ENCODE data around the gene FAM169A.
"Not testable (repeated sequence)": the region's sequence is repeated elsewhere in the genome, so short reads cannot be mapped to it uniquely, and the experiment has no call there.

Gene FAM169A, protein sequence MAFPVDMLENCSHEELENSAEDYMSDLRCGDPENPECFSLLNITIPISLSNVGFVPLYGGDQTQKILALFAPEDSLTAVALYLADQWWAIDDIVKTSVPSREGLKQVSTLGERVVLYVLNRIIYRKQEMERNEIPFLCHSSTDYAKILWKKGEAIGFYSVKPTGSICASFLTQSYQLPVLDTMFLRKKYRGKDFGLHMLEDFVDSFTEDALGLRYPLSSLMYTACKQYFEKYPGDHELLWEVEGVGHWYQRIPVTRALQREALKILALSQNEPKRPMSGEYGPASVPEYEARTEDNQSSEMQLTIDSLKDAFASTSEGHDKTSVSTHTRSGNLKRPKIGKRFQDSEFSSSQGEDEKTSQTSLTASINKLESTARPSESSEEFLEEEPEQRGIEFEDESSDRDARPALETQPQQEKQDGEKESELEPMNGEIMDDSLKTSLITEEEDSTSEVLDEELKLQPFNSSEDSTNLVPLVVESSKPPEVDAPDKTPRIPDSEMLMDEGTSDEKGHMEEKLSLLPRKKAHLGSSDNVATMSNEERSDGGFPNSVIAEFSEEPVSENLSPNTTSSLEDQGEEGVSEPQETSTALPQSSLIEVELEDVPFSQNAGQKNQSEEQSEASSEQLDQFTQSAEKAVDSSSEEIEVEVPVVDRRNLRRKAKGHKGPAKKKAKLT

DNA sequence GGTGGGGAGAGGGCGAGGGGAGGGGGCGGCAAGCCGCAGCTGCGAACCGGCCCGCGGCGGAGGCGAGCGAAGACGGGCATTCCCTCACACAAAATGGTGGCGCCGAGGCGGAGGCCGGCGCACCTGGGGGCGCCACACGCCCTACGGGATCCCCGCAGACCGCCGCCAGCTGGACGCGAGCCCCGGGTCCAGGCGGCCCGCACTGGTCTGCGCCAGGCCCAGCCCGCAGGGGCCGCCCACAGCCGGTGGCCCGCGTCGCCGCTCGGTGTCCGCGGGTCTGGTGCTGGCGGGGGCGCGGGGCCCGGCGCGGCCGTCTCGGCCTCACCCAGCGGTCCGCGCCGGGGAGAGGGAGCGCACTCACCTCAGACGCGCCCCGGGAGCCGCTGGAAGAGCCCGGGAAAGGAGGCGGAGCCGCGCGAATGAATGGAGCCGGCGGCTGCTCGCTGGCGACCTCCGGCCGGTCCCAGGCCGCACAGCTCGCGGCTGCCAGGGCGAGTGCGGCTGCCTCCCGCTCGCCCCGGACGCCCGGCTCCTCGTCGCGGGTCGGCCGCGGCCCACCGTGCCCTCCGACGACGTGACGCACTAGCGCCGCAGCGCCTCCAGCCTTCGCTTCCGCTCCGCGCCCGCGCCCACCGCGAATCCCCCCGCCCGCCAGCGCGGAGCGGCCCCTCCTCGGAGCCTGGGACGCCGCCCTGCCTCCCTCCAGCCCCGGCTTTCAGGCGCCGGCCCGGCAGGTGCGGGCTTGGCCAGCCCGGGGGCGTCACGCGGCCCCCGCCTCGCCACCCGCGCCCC is at the start of gene FAM169A:
Gene FAM169A, minus strand, starts transcription at position 584 of the 792 bp plus-strand sequence. CDS start 24,711 bp downstream, outside the sequence.
- peak; percentile 14 for DNase-seq (ENCODE audit: low read depth)

DNA sequence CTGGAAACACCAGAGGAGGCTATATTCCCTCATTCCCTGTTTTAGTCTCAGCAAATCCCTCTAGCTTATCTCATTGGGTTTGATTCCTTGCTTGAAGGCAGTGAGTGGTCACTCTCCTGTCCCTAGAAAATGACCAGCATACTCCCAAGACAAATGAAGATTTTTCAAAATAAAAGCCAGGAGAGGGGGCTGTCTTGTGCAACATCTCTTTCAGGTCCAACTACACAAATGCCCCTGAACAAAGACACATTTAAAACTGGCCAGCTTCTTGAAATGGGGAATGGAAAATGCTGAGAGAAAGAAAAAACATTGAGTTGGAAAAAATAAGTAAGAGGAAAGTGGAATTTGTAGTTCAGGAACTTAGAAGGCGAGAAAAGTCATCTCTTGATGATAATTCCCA is 49.3 kb upstream of the FAM169A start:
- no peak for DNase-seq (ENCODE audit: low read depth)

DNA sequence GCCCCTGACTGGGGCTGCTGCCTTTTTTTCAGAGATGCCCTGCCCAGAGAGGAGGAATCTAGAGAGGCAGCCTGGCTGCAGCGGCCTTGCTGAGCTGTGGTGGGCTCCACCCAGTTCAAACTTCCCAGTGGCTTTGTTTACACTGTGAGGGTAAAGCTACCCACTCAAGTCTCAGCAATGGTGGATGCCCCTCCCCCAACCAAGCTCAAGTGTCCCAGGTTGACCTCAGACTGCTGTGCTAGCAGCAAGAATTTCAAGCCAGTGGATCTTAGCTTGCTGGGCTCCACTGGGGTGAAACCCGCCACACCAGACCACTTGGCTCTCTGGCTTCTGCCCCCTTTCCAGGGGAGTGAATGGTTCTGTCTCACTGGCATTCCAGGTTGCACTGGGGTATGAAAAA is 45.2 kb upstream of the FAM169A start:
- not testable (repeated sequence) for DNase-seq (ENCODE audit: low read depth)

DNA sequence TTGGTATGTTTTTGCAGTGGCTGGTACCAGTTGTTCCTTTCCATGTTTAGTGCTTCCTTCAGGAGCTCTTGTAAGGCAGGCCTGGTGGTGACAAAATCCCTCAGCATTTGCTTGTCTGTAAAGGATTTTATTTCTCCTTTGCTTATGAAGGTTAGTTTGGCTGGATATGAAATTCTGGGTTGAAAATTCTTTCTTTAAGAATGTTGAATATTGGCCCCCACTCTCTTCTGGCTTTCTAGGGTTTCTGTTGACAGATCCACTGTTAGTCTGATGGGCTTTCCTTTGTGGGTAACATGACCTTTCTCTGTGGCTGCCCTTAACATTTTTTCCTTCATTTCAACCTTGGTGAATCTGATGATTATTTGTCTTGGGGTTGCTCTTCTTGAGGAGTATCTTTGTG is 43.7 kb upstream of the FAM169A start:
- DNase-seq (ENCODE audit: low read depth): not testable (repeated sequence)

DNA sequence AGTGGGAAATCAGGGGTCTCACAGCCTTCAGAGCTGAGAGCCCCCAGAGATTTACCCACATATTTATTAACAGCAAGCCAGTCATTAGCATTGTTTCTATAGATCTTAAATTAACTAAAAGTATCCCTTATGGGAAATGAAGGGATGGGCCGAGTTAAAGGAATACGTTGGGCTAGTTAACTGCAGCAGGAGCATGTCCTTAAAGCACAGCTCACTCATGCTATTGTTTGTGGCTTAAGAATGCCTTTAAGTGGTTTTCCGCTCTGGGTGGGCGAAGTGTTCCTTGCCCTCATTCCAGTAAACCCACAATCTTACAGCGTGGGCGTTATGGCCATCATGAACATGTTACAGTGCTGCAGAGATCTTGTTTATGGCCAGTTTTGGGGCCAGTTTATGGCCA is 42.0 kb upstream of the FAM169A start:
- DNase-seq (ENCODE audit: low read depth): not testable (repeated sequence)

DNA sequence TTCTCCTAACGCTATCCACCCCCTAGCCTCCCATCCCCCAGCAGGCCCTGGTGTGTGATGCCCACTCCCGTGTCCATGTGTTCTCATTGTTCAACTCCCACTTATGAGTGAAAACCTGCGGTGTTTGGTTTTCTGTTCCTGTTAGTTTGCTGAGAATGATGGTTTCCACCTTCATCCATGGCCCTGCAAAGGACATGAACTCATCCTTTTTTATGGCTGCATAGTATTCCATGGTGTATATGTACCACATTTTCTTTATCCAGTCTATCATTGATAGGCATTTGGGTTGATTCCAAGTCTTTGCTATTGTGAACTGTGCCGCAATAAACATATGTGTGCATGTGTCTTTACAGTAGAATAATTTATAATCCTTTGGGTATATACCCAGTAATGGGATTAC is 38.5 kb upstream of the FAM169A start:
- DNase-seq (ENCODE audit: low read depth): not testable (repeated sequence)

DNA sequence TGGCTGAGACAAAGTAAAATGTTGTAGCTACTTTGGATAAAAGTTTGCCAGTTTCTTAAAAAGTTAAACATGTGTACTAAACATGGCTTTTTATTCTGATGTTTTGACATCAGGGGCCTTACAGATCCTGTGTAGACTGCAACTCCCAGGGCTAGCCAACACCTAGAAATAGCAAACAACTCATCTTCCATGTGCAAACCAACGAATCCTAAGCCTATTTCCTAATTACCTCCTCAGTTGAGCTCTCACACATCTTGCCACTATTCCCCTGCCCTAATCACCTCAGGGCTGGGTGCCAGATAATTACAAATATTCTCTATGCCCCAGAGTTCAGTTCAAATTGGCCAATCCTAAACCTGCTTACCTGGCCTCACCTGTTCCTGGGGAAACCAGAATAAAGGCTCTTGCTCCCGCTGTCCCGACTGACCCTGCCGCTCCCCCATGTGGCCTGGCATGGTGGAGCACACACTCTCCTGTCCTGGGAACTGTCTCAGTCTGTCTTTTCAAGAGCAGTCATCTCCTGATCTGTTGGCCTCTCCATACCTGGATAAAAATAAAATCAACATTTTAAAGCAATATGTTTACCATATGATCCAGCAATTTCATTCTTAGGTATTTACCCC is 37.1 kb upstream of the FAM169A start:
- no peak for DNase-seq (ENCODE audit: low read depth)

DNA sequence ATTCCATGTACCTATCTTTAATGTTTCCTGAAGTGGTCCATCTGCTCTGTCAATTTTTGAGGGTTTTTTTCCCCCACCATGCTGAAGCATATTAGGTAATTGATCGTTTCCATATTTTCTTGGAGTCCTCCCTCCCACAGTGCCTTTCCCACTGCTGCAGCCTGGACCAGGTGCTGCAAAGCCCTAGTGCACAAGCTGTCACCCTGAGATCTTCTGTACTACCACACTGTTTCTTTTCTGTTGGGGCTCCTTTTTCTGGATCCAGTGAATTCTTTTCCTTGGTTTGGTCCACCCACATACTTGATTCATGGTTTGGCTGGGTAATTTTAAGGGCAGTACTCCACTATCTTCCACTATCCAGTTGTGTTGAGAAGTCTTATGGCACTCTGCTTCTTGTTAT is 30.9 kb upstream of the FAM169A start:
- no peak for DNase-seq (ENCODE audit: low read depth)

DNA sequence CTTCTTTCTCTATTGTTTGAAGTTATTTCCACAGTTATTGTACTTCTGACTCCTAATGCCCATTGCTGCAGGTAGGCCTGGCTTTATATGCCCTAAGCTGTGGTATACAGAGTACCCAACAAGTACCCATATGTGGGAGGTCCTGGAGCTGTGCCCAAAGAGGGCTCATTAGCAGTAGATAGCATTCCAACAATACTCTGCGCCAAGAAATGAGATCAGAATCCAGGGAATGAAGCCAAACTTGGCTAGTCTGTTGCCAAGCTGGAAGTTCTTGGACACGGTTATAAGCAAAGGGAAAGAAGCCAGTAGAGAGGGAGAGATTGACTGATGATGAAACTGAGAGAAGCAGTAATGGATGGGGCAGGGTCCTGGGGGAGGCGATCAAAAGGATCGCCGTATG is 29.7 kb upstream of the FAM169A start:
- DNase-seq (ENCODE audit: low read depth): no peak

DNA sequence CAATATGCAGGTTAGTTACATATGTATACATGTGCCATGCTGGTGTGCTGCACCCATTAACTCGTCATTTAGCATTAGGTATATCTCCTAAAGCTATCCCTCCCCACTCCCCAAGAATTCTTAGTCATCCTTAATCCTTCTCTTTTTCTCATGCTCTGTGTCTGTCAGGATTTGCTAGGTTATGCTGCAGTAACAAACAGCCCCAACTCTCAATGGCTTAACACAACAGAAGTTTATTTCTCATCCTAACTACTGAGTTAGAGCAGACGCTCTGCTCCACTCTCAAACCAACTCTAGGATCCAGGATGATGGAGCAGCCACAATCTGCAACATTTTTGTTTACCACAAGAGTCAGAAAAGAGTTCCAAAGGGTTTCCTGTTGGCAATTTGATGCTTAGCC is 28.2 kb upstream of the FAM169A start:
- DNase-seq (ENCODE audit: low read depth): no peak

DNA sequence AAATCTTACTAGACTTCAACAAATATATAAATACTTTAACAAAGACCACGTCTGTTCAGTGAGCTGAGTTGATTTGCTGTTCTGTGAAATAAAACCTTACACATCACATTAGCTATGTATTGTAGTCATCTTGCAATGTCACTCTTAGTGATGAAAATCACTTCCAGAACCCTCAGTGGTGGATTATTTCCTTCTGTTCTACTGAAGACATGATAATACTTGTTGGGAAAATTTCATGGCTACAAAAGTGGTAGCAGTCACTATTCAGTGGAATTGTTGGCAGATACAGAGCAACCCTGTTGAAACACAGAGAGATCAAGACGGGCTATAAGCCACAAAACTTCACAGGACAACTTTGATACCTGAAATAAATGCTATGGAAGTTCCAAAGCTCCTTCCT is 26.7 kb upstream of the FAM169A start:
- DNase-seq (ENCODE audit: low read depth): no peak

DNA sequence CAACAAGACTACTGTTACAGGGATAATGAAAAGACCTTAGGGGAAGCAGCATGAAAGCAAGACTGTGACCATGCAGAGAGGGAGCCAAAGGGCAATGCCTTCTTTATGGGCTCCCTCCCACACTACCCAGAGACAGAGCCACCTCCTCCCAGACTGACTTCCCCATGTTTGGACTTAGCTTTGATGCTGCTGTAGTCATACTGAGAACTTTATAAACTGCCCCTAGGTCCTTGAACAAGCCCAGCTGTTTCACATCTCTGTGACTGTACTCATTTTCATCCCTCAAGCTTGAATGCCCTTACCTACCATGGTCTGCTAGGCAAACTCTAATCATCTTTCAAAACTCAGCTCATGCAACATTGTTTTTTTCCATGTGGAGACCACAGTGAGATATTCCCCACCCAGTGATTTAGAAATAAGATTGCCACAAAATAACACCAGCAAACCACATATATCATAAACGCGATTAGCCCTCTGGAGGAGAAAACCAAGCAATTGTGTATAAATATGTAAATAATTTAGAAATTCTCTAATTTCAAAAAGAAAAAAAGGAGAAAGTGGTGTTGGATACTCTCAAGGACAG is 23.4 kb upstream of the FAM169A start:
- no peak for DNase-seq (ENCODE audit: low read depth)

DNA sequence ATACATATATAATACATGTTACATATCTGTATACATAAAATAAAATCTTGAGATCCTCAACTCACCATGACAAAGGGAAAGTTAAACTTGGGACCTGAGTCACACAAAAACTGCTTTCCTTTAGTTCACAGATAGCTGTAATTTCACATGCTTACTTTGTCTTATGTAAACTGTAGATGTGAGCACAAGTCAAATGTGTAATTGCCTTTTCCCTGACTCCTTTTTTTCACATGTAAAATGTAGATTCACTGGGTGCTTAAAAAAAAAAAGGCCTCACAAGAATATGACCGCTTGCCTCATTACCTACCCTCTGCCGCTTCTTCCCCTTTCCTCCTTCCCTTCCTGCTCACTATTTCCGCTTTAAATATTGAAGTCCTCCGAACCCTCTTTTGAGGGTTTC is 21.9 kb upstream of the FAM169A start:
- DNase-seq (ENCODE audit: low read depth): no peak

DNA sequence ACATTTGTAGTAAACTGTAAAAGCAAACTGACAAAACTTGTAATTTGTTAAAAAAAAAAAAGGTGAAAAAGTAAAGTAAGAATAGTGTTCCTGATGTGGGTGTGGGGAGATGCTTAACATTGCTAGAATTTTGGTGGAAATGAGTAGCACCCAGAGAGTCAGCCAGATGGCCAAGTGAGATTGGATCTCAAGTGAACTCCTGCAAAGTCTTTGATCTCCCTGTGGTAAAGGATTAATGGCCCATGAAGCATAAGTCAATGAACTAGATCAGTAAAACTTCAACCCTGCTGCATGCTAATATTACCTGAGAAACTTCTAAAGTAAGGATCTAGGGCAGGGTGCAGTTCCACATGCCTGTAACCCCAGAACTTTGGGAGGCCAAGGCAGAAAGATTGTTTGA is 19.0 kb upstream of the FAM169A start:
- DNase-seq (ENCODE audit: low read depth): no peak

DNA sequence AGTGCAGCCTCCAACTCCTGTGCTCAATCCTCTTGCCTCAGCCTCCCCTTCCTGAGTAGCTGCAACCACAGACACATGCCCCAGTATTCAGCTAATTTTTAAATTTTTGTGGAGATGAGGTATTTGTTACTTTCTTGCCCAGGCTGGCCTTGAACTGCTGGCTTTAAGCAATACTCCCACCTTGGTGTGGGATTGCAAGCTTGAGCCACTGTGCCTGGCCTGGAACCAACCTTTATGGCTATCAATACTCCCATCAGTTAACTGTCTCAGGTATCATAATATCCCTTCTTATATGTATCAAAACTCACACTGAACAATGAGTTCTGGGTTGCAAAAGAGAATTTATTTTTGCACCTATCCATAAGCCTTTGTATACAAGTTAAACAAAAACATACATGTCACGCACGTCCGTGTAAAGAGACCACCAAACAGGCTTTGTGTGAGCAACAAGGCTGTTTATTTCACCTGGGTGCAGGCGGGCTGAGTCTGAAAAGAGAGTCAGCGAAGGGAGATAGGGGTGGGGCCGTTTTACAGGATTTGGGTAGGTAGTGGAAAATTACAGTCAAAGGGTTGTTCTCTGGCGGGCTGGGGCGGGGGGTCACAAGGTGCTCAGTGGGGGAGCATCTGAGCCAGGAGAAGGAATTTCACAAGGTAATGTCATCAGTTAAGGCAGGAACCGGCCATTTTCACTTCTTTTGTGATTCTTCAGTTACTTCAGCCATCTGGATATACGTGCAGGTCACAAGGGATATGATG is 16.4 kb upstream of the FAM169A start:
- not testable (repeated sequence) for DNase-seq (ENCODE audit: low read depth)

DNA sequence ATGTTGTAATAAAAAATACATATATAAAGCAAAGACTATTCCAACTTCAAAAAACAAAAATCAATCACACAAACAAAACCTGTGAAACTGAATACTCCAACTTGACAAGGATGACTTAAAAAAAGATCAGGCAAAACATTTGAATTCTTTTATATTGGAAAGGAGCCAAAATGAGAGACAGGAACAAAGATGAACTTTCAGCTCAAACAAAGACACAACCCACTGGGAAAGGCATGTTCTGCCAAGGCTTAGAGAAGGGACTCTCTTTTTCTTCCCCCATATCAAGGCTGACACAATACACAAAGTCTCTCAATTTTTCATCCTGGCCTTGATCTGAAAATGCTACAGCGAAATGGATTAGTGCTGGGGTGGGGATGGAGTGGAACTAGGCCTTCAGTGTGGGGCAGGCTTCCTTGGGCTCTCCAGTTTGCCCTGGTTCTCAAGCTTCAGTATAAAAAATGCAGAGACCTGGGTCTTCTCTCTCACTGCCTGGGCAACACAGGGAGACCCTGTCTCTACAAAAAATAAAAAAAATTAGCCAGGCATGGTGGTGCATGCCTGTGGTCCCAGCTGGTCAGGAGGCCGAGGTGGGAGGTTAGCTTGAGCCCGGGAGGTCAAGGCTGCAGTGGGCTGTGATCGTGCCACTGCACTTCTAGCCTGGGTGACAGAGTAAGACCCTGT is 11.6 kb upstream of the FAM169A start:
- DNase-seq (ENCODE audit: low read depth): no peak

DNA sequence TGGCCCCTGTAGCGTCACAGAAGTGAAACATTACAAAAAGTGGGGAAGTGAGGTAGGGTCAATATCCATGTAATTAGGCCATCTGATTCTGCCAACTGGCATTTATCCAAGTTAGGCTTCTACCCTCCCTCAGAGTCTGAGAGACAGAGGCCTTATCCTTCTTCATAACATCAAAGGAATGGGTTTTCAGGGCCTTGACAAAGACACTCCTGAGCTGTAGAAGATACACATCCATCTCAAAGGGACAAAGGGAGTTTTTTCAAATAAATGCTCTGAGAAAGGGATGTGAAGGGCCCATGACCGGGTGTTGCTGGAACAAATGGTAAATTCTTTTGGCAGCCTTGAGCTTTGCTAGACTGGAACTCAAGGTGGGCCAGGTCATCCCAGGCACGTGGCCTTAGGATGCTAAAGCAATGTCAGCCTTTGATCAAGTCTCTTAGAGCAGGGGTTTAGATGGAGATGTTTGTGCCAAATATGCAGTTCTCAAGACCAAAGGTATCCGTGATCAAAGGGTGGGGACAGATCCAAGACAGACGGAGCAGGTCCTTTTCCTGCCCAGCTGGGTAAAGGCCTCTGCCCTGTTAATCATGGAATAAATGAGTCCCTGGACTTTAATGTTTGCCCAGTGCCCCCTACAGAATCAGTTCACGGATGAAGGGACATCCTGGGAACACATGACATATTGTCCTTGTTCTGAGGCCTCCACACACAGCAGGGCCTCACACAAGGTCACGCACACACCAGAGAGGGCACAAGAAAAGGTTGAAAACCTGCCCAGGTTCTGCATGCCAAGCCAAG is 10.0 kb upstream of the FAM169A start:
- no peak for DNase-seq (ENCODE audit: low read depth)

DNA sequence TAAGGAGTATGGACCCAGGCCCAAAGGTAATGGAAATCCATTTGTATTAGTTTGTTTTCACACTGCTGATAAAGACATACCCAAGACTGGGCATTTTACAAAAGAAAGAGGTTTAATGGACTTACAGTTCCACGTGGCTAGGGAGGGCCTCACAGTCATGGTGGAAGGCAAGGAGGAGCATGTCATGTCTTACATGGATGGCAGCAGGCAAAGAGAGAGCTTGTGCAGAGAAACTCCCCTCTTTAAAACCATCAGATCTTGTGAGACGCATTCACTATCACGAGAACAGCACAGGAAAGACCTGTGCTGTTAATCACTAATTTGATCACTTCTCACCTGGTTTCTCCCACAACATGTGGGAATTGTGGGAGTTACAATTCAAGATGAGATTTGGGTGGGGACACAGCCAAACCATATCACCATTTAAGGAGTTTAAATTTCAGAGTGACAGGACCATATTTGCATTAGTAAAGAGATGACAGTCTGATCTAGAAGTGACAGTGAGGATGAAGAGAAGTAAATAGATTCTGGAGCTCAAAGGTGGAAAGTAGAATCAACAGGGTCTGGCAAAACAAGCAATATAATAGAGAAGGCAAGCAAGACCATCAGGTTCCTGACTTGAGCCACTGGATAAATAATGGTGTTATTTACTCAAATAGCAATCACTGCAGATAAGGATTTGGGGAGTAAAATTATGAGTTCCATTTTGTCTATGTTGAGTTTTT is 7.5 kb upstream of the FAM169A start:
- no peak for DNase-seq (ENCODE audit: low read depth)

All from stimulated activated CD8-positive, alpha-beta memory T cell treated with anti-CD3 and anti-CD28 coated beads, Interleukin-15, amount 100 ng/mL, for 1 hour (primary cell).